Left kidney (tissue), 2 donors: ENCODE measurements around the gene CNMD. TPM values are rescaled to one million over a fixed set of nuclear protein-coding genes. Genes with fewer than 3 reads are reported as not detected.
"Not testable (repeated sequence)": the region's sequence is repeated elsewhere in the genome, so short reads cannot be mapped to it uniquely, and the experiment has no call there.

ENCODE experiments used
- DNase-seq: peaks from one replicate; pipeline ENCODE4 v3.0.0-alpha.2; 2013
- polyA plus RNA-seq: library from polyadenylated mRNA; unstranded; fragments of 120-200 nt; gene quantifications from one replicate; pipeline ENCODE4 v1.2.1, GENCODE V29; 2013; ENCODE audit not compliant: insufficient read length

The CNMD gene
- polyA plus RNA-seq, 1 donor: 1.4 TPM

DNA sequence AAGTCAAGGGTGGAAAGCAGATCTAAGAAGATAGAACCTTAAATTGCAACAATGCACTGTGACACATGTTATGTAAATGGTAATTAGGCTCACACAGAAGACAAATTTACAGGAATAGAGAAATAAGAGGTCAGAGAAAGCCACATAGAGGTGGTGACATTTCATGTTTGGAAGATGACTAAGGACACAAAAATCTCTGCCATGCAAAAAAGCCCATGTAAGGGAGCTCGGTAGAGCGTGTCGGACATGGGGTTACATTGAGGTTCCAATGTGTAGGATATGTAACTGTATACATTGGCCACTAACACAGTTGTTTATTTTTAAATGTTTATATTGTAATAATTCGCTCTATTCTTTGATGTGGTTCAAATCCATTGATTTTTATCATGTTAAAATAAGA lies 53.2 kb downstream of the CNMD start:
- DNase-seq: no peak

DNA sequence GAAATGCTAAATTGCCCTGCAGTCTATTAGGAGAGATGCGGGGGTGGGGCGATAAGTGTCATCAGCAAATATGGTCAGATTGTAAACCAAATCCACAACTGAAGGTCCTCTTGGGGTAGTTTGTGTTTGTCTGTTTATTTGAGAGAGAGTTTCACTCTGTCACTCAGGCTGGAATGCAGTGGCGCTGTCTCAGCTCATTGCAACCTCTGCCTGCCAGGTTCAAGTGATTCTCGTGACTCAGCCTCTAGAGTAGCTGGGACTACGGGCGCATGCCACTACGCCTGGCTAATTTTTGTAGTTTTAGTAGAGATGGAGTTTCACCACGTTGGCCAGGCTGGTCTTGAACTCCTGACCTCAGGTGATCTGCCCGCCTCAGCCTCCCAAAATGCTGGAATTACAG lies 53.8 kb downstream of the CNMD start:
- not testable (repeated sequence) for DNase-seq

DNA sequence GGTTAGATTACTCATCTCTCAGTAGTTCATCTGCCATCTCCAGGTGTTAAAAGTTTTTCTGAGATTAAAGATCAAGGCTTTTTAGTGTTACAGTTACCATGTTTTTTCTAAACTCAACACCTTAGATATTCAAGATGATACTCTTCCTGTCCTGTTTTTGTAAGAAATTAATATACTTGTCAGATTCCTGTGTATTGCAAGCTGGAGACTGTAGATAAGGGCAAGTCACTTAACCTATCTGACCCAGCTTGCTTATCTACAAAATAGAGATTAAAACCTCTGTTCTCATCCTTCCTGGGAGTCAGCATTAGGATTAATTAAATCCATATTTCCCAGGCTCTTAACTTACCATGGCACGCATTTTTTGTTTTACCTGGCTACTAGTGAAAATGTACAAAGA lies 61.8 kb downstream of the CNMD start:
- no peak for DNase-seq

DNA sequence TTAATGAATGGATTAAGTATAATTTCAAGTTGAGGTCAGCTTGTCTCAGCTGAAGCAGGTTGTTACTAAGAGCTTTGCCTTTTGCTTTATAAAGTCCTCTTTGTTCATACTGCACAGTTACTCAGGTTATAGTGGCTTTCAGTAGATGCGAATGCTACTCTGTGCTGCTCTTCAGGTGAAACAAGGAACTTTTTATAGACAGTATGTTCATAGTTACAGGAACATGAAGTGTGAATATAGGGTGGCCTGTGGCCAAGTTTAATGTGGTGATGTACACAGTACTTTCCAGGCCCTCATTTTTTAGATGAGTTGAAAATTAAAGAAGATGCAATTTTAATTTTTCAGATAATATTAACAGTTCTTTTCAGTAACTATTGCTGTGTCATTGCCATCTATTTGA lies 66.2 kb downstream of the CNMD start:
- no peak for DNase-seq

DNA sequence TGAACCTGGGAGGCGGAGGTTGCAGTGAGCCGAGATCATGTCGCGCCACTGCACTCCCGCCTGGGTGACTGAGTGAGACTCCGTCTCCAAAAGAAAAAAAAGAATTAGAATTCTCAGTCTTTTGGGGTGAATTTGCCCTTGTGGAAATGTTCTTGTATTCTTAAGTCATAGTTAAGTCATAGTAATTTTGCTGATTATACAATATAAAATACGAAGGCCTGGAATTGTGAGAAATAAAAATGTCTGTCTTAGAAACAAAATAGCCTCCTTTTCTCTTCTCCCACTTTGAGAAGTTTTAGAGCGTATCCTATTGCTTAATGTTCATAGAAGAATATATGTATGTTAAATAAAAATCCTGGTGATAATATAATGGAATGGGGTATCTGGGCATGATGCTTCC lies 68.9 kb downstream of the CNMD start:
- DNase-seq: no peak

DNA sequence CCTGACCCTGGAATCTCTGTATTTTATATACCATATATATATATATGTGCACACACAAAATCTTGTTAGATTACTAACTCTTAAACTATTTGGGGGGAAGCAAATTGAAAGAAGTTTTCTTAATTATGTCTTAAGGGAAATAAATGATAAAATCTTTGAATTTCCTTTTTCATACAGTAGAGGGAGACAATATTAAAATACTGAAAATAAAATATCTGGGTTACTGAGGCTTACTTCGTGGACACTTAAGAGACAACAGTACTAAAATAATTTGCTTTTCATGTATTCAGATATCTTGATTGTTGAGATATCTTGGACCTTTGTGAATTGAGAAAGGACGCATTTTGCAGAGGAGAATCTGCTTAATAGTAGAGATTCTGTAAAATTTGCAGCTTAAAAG lies 69.9 kb downstream of the CNMD start:
- DNase-seq: no peak

DNA sequence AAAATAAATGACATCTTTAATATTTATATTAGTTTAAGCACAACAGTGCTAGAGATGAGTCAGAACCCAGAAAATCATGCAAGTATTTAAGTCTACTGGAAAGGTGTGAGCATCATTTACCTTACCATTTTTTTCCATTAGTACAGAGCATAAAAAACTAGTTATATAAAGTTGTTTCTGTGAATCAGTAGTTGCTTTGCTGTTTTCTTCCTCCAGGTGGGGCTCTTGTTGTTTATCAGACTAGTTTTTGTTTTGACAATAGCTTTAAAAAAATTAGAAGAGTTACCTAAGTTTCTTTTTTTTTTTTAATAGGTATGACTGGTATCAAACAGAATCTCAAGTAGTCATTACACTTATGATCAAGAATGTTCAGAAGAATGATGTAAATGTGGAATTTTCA lies 74.3 kb downstream of the CNMD start:
- DNase-seq: no peak

DNA sequence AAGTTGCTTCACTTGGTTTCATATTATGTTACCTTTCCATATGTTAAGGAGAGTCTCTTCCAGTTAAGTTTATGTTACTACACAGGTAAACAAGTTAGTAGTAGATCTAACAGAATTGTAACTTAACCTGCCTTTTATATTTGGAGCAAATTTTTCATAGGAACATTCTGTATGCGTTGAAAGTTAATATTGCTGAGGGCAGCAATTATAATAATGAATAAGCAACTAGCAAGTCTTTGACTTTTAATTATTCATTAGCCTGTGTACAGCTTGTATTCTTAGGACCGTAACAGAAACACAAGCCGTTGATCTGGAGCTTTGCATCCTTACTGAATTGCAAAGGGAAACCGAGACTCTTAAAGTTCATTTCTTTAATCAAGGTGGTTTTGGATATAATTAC lies 75.3 kb downstream of the CNMD start:
- DNase-seq: no peak

DNA sequence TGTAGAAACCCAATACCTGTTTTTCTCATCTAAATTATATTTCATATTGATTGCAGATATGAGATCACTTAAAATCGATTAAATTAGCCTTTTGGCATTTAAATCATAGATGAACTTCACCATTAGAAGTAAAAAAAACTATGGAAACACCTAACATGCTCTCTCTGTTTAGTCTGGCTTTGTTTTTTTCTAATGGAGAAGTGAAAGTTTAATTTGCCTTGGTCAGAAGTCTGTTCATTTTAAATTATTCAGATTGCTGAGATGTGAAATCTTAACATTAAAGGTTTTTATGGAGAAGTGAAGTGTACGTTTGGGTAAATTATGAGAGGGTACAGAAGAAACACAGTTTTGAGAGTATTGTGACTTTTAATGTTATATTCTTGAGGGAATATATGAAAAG lies 80.3 kb downstream of the CNMD start:
- DNase-seq: no peak

Other genes starting within 250 kb of the CNMD start
- 34.7 TPM for gene HNRNPA1L2, start 97.4 kb downstream of the CNMD start, polyA plus RNA-seq
- 58.7 TPM for gene SUGT1, start 87.0 kb downstream of the CNMD start, polyA plus RNA-seq
- gene PCDH8, start 108.8 kb upstream of the CNMD start, polyA plus RNA-seq: not detected